IMR-90 (cell line): Measurements from ENCODE around the gene ANKRD11.

Experiments
- MXI1 ChIP-seq: IDR thresholded peaks from 2 replicates; pipeline ENCODE4 v1.6.1; 2012; ENCODE audit warnings: low read depth, mild to moderate bottlenecking, low read length, moderate library complexity, borderline replicate concordance
- POLR2A ChIP-seq: IDR thresholded peaks from 2 replicates; pipeline ENCODE4 v1.6.1; 2012; ENCODE audit warnings: mild to moderate bottlenecking, low read depth, low read length
- RAD21 ChIP-seq: IDR thresholded peaks from 2 replicates; pipeline ENCODE4 v1.6.1; 2012; ENCODE audit warnings: low read length, improper control_type of control experiment
- TF ChIP-seq, protein P1 (sequence below): conservative IDR thresholded peaks from 2 replicates; pipeline ENCODE4 v1.5.1; 2012; ENCODE audit warnings: mild to moderate bottlenecking, low read depth, low read length, improper control_type of control experiment

DNA sequence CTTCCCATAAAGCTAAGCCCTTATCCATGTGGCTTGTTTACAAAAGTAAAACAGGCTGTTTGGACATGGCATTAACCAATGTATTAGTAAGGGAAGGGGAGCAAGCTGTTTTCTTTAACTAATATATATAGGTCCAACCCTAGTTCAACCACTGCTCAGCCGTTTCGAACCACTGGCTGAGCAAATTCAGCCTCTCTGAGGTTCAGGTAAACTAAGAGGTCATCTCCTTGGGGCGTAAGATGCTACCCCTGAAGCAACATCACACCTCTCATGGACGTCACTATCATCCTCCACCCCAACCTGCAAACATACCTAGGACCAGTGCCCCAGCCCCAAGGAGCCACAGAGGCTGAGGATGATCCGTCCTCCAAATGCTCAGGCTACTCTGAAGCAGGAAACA is 45.2 kb downstream of the ANKRD11 start:
- TF ChIP-seq, protein P1, sequence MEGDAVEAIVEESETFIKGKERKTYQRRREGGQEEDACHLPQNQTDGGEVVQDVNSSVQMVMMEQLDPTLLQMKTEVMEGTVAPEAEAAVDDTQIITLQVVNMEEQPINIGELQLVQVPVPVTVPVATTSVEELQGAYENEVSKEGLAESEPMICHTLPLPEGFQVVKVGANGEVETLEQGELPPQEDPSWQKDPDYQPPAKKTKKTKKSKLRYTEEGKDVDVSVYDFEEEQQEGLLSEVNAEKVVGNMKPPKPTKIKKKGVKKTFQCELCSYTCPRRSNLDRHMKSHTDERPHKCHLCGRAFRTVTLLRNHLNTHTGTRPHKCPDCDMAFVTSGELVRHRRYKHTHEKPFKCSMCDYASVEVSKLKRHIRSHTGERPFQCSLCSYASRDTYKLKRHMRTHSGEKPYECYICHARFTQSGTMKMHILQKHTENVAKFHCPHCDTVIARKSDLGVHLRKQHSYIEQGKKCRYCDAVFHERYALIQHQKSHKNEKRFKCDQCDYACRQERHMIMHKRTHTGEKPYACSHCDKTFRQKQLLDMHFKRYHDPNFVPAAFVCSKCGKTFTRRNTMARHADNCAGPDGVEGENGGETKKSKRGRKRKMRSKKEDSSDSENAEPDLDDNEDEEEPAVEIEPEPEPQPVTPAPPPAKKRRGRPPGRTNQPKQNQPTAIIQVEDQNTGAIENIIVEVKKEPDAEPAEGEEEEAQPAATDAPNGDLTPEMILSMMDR: no peak
- no peak for TF ChIP-seq POLR2A
- TF ChIP-seq MXI1: no peak
- TF ChIP-seq RAD21: no peak
